HEK293 (cell line): ENCODE results near the gene CAMTA2.
A peak's percentile ranks its signal among the peaks of the same experiment; 100 is the strongest.

Source experiments
- HIC1 ChIP-seq: fragments of 450-650 bp; formaldehyde crosslinking; IDR thresholded peaks from 2 replicates; pipeline ENCODE4 v1.5.1; 2016; ENCODE audit warnings: missing biosample characterization, missing genetic modification characterization
- YY1 ChIP-seq: fragments of 450-650 bp; formaldehyde crosslinking; IDR thresholded peaks from 2 replicates; pipeline ENCODE4 v1.5.1; 2018; ENCODE audit warnings: missing biosample characterization, missing genetic modification characterization
- ZFP3 ChIP-seq: fragments of 450-650 bp; formaldehyde crosslinking; IDR thresholded peaks from 2 replicates; pipeline ENCODE4 v1.5.1; 2016; ENCODE audit warnings: low read depth, missing biosample characterization, missing genetic modification characterization
- ZFP41 ChIP-seq: fragments of 450-650 bp; formaldehyde crosslinking; IDR thresholded peaks from 2 replicates; pipeline ENCODE4 v1.5.1; 2016; ENCODE audit warnings: missing biosample characterization, missing genetic modification characterization, borderline replicate concordance
- ZNF140 ChIP-seq: fragments of 450-650 bp; formaldehyde crosslinking; IDR thresholded peaks from 2 replicates; pipeline ENCODE4 v1.5.1; 2016; ENCODE audit warnings: missing biosample characterization, missing genetic modification characterization
- ZNF148 ChIP-seq: fragments of 450-650 bp; formaldehyde crosslinking; IDR thresholded peaks from 2 replicates; pipeline ENCODE4 v1.5.0; 2017; ENCODE audit warnings: missing biosample characterization, missing genetic modification characterization, borderline replicate concordance
- ZNF214 ChIP-seq: fragments of 450-650 bp; formaldehyde crosslinking; IDR thresholded peaks from 2 replicates; pipeline ENCODE4 v1.5.1; 2017; ENCODE audit warnings: missing biosample characterization, mild to moderate bottlenecking, missing genetic modification characterization, borderline replicate concordance
- ZNF23 ChIP-seq: fragments of 450-650 bp; formaldehyde crosslinking; IDR thresholded peaks from 2 replicates; pipeline ENCODE4 v1.5.1; 2016; ENCODE audit warnings: missing biosample characterization, missing genetic modification characterization, borderline replicate concordance
- ZNF26 ChIP-seq: fragments of 450-650 bp; formaldehyde crosslinking; IDR thresholded peaks from 2 replicates; pipeline ENCODE4 v1.5.1; 2016; ENCODE audit warnings: missing biosample characterization, missing genetic modification characterization
- ZNF324 ChIP-seq: fragments of 450-650 bp; formaldehyde crosslinking; IDR thresholded peaks from 2 replicates; pipeline ENCODE4 v1.5.1; 2016; ENCODE audit warnings: missing biosample characterization, missing genetic modification characterization
- ZNF362 ChIP-seq: fragments of 450-650 bp; formaldehyde crosslinking; IDR thresholded peaks from 2 replicates; pipeline ENCODE4 v1.5.1; 2016; ENCODE audit warnings: missing biosample characterization, missing genetic modification characterization
- ZNF416 ChIP-seq: fragments of 450-650 bp; formaldehyde crosslinking; IDR thresholded peaks from 2 replicates; pipeline ENCODE4 v1.5.1; 2016; ENCODE audit warnings: missing biosample characterization, missing genetic modification characterization
- ZNF501 ChIP-seq: fragments of 450-650 bp; formaldehyde crosslinking; IDR thresholded peaks from 2 replicates; pipeline ENCODE4 v1.5.1; 2016; ENCODE audit warnings: missing biosample characterization, missing genetic modification characterization
- ZNF521 ChIP-seq: fragments of 450-650 bp; formaldehyde crosslinking; IDR thresholded peaks from 2 replicates; pipeline ENCODE4 v1.5.1; 2017; ENCODE audit warnings: missing biosample characterization, mild to moderate bottlenecking, missing genetic modification characterization
- ZNF549 ChIP-seq: fragments of 450-650 bp; IDR thresholded peaks from 2 replicates; pipeline ENCODE4 v1.5.1; 2018; ENCODE audit warnings: missing biosample characterization, missing genetic modification characterization, mild to moderate bottlenecking, inconsistent platforms, moderate library complexity
- ZNF585B ChIP-seq: fragments of 450-650 bp; formaldehyde crosslinking; IDR thresholded peaks from 2 replicates; pipeline ENCODE4 v1.5.1; 2016; ENCODE audit warnings: missing biosample characterization, missing genetic modification characterization
- ZNF645 ChIP-seq: fragments of 450-650 bp; formaldehyde crosslinking; IDR thresholded peaks from 2 replicates; pipeline ENCODE4; 2016; ENCODE audit warnings: missing biosample characterization, missing genetic modification characterization
- ZNF837 ChIP-seq: fragments of 450-650 bp; formaldehyde crosslinking; IDR thresholded peaks from 2 replicates; pipeline ENCODE4 v1.5.1; 2016; ENCODE audit warnings: missing biosample characterization, missing genetic modification characterization
- ZXDB ChIP-seq: fragments of 450-650 bp; formaldehyde crosslinking; IDR thresholded peaks from 2 replicates; pipeline ENCODE4 v1.5.1; 2016; ENCODE audit warnings: missing biosample characterization, missing genetic modification characterization
- TF ChIP-seq, protein P1 (sequence below): fragments of 450-650 bp; formaldehyde crosslinking; IDR thresholded peaks from 2 replicates; pipeline ENCODE4 v1.5.1; 2016; ENCODE audit warnings: missing biosample characterization, missing genetic modification characterization, borderline replicate concordance
- TF ChIP-seq, protein P2 (sequence below): fragments of 450-650 bp; formaldehyde crosslinking; IDR thresholded peaks from 2 replicates; pipeline ENCODE4 v1.5.1; 2016; ENCODE audit warnings: missing biosample characterization, missing genetic modification characterization
- TF ChIP-seq, protein P3 (sequence below): fragments of 450-650 bp; IDR thresholded peaks from 2 replicates; pipeline ENCODE4 v1.5.1; 2018; ENCODE audit warnings: missing biosample characterization, missing genetic modification characterization

Gene CAMTA2

GRCh38 chr17:4967539-4968485 lies 19.7 kb downstream of the CAMTA2 start, which contains the start of gene SPAG7 (continued):
- TF ChIP-seq, protein P1, sequence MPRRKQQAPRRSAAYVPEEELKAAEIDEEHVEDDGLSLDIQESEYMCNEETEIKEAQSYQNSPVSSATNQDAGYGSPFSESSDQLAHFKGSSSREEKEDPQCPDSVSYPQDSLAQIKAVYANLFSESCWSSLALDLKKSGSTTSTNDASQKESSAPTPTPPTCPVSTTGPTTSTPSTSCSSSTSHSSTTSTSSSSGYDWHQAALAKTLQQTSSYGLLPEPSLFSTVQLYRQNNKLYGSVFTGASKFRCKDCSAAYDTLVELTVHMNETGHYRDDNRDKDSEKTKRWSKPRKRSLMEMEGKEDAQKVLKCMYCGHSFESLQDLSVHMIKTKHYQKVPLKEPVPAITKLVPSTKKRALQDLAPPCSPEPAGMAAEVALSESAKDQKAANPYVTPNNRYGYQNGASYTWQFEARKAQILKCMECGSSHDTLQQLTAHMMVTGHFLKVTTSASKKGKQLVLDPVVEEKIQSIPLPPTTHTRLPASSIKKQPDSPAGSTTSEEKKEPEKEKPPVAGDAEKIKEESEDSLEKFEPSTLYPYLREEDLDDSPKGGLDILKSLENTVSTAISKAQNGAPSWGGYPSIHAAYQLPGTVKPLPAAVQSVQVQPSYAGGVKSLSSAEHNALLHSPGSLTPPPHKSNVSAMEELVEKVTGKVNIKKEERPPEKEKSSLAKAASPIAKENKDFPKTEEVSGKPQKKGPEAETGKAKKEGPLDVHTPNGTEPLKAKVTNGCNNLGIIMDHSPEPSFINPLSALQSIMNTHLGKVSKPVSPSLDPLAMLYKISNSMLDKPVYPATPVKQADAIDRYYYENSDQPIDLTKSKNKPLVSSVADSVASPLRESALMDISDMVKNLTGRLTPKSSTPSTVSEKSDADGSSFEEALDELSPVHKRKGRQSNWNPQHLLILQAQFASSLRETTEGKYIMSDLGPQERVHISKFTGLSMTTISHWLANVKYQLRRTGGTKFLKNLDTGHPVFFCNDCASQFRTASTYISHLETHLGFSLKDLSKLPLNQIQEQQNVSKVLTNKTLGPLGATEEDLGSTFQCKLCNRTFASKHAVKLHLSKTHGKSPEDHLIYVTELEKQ = no peak
- TF ChIP-seq ZNF148 (tag by site-specific recombination) = no peak
- 0 out of 2 replicates have a peak, but pooled peaks have one; percentile 20 for TF ChIP-seq HIC1 (tag by site-specific recombination)
- TF ChIP-seq ZNF837 (tag by site-specific recombination) = no peak
- TF ChIP-seq ZNF549 (tag by site-specific recombination) = no peak
- no peak for TF ChIP-seq ZNF521 (tag by site-specific recombination)
- no peak for TF ChIP-seq ZNF23
- TF ChIP-seq ZFP41 = no peak
- TF ChIP-seq, protein P2, sequence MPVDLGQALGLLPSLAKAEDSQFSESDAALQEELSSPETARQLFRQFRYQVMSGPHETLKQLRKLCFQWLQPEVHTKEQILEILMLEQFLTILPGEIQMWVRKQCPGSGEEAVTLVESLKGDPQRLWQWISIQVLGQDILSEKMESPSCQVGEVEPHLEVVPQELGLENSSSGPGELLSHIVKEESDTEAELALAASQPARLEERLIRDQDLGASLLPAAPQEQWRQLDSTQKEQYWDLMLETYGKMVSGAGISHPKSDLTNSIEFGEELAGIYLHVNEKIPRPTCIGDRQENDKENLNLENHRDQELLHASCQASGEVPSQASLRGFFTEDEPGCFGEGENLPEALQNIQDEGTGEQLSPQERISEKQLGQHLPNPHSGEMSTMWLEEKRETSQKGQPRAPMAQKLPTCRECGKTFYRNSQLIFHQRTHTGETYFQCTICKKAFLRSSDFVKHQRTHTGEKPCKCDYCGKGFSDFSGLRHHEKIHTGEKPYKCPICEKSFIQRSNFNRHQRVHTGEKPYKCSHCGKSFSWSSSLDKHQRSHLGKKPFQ = no peak
- TF ChIP-seq ZNF324 (tag by site-specific recombination) = peak; percentile 81; the same call in 1 of the 2 replicates
- no peak for TF ChIP-seq ZNF585B
- TF ChIP-seq, protein P3, sequence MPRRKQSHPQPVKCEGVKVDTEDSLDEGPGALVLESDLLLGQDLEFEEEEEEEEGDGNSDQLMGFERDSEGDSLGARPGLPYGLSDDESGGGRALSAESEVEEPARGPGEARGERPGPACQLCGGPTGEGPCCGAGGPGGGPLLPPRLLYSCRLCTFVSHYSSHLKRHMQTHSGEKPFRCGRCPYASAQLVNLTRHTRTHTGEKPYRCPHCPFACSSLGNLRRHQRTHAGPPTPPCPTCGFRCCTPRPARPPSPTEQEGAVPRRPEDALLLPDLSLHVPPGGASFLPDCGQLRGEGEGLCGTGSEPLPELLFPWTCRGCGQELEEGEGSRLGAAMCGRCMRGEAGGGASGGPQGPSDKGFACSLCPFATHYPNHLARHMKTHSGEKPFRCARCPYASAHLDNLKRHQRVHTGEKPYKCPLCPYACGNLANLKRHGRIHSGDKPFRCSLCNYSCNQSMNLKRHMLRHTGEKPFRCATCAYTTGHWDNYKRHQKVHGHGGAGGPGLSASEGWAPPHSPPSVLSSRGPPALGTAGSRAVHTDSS = no peak
- peak; percentile 68; the same call in 1 of the 2 replicates for TF ChIP-seq ZNF501 (tag by site-specific recombination)
- TF ChIP-seq ZNF26 (tag by site-specific recombination) = no peak
- peak; percentile 98 for TF ChIP-seq YY1
- TF ChIP-seq ZXDB (tag by site-specific recombination) = no peak; the same call in 1 of the 2 replicates
- no peak for TF ChIP-seq ZNF645 (tag by site-specific recombination)
- no peak for TF ChIP-seq ZFP3 (tag by site-specific recombination)
- no peak for TF ChIP-seq ZNF214 (tag by site-specific recombination)
- TF ChIP-seq ZNF362 = no peak
- no peak for TF ChIP-seq ZNF416
- TF ChIP-seq ZNF140 (tag by site-specific recombination) = no peak
